GM21381 (cell line): ENCODE results near the gene ASIC5.
"Not testable (repeated sequence)": the region's sequence is repeated elsewhere in the genome, so short reads cannot be mapped to it uniquely, and the experiment has no call there.

Experiments used
- ATAC-seq: cut with Tn5 transposase; IDR thresholded peaks from one replicate; pipeline ENCODE4 v1.9.1; 2021; ENCODE audit warnings: mild to moderate bottlenecking, moderate library complexity; ENCODE audit not compliant: unreplicated experiment

The ASIC5 gene

GRCh38 chr4:155866177-155866576, at the start of gene ASIC5:
ASIC5 (minus strand) TSS chr4:155866277; CDS start chr4:155866226, 51 bp downstream.
- no peak for ATAC-seq

- ATAC-seq: no peak
These were observed 48.7 kb upstream of the ASIC5 start for GRCh38 chr4:155914782-155915181.

- no peak for ATAC-seq
These were observed 45.8 kb upstream of the ASIC5 start for GRCh38 chr4:155911905-155912304.

- ATAC-seq: no peak
These were observed 43.6 kb upstream of the ASIC5 start for GRCh38 chr4:155909615-155910226.

- ATAC-seq: peak; percentile 83
These were observed 42.4 kb upstream of the ASIC5 start for GRCh38 chr4:155908187-155909139.

- no peak for ATAC-seq
These were observed 41.5 kb upstream of the ASIC5 start for GRCh38 chr4:155907556-155907955.

GRCh38 chr4:155906554-155907247, 40.6 kb upstream of the ASIC5 start:
- no peak for ATAC-seq

GRCh38 chr4:155904331-155904730, 38.3 kb upstream of the ASIC5 start:
- ATAC-seq: no peak

GRCh38 chr4:155903453-155903852, 37.4 kb upstream of the ASIC5 start, which contains the start of gene TDO2:
TDO2 (plus strand) TSS chr4:155903696; CDS start chr4:155903759, 63 bp downstream.
- ATAC-seq: no peak

GRCh38 chr4:155901013-155901412, 34.9 kb upstream of the ASIC5 start:
- no peak for ATAC-seq

- no peak for ATAC-seq
These were observed 34.3 kb upstream of the ASIC5 start for GRCh38 chr4:155900381-155900780.

- ATAC-seq: no peak
These were observed 33.8 kb upstream of the ASIC5 start for GRCh38 chr4:155899891-155900290.

- not testable (repeated sequence) for ATAC-seq
These were observed 32.3 kb upstream of the ASIC5 start for GRCh38 chr4:155898371-155898770.

GRCh38 chr4:155891058-155891457, 25.0 kb upstream of the ASIC5 start:
- no peak for ATAC-seq

GRCh38 chr4:155889946-155890345, 23.9 kb upstream of the ASIC5 start:
- no peak for ATAC-seq

- peak; percentile 94 for ATAC-seq
These were observed 23.1 kb upstream of the ASIC5 start for GRCh38 chr4:155889031-155889793.

- ATAC-seq: no peak
These were observed 21.9 kb upstream of the ASIC5 start for GRCh38 chr4:155887847-155888570.

GRCh38 chr4:155887045-155887444, 21.0 kb upstream of the ASIC5 start:
- no peak for ATAC-seq

GRCh38 chr4:155885666-155886065, 19.6 kb upstream of the ASIC5 start:
- ATAC-seq: no peak

GRCh38 chr4:155883895-155884294, 17.8 kb upstream of the ASIC5 start:
- no peak for ATAC-seq
